ENCODE results near the gene CNPY1. TPM values are rescaled to one million over a fixed set of nuclear protein-coding genes. Genes with fewer than 3 reads are reported as not detected.
"Not testable (repeated sequence)": the region's sequence is repeated elsewhere in the genome, so short reads cannot be mapped to it uniquely, and the experiment has no call there.

Gene CNPY1
- total RNA-seq (not detected in 2 replicates), polyA plus RNA-seq (not detected in 2 replicates), polyA minus RNA-seq (ENCODE audit: low replicate concordance) (not detected in 2 replicates)
- not detected in 2 replicates for polyA plus RNA-seq (2012)

DNA sequence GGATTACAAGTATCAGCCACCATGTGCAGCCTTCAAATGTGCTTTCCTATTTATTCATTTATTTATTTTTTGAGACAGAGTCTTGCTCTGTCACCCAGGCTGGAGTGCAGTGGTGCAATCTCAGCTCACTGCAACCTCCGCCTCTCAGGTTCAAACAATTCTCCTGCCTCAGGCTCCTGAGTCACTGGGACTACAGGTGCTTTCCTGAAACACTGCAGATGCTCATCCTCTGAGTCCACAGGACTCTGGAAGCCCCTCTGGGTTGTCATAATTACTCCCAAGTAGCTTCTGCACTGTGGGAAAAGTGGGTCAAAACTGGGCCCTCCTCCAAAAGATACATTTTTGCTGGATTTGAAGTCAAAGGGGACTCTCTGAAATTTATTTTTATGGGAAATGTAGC, at the start of gene CNPY1:
Gene CNPY1, minus strand, starts transcription at position 111 of the 400 bp plus-strand sequence. CDS start 630 bp downstream, outside the sequence.
- not testable (repeated sequence) for H3K27ac ChIP-seq (ENCODE audit: insufficient read depth, low read length); H2AFZ ChIP-seq (ENCODE audit: low read length)

DNA sequence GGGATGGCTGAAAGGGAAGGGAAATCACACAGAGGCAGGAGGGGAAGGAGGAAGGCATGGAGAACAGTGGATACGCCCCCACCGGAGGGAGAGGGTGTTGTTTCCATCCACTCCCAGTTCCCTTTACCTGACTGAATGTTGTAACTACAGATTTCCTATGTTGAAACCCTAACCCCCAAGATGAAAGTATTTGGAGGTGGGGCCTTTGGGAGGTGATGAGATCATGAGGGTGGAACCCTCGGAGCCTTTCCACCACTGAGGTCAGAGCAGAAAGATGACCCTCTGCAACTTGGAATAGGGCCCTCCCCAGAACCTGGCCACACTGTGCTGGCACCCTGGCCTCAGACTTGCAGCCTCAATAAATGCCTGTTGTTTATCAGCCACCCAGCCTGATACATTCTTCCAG, 48.6 kb upstream of the CNPY1 start:
- Histone ChIP-seq H3K79me2 (ENCODE audit: control insufficient read depth, insufficient read depth, low read length) (no peaks in the 10 kb centered on the region), H3K4me3 (replicated peaks in 1 of 4; ENCODE audit: control extremely low read depth in 1 of 4, insufficient read depth in 1 of 4, low read depth in 3 of 4, low read length in 4 of 4) (no peak overlapping the region), H3K9me3 (ENCODE audit: control insufficient read depth, insufficient read depth, low read depth, low read length) (no peaks in the 10 kb centered on the region), H3K27ac (ENCODE audit: insufficient read depth, low read length) (no peak overlapping the region), H3K4me2 (ENCODE audit: extremely low read depth, insufficient read depth, low read length) (no peak overlapping the region), H2AFZ (ENCODE audit: low read length) (no peak overlapping the region), H3K27me3 (ENCODE audit: control insufficient read depth, insufficient read depth, low read length) (no peaks in the 10 kb centered on the region), H3K4me1 (ENCODE audit: control insufficient read depth, extremely low read depth, insufficient read depth, low read length) (no peaks in the 10 kb centered on the region), H3K9ac (ENCODE audit: insufficient read depth, low read length) (no peak overlapping the region), H3K36me3 (ENCODE audit: control insufficient read depth, insufficient read depth, low read length) (no peaks in the 10 kb centered on the region), H4K20me1 (ENCODE audit: control insufficient read depth, extremely low read depth, insufficient read depth, low read length) (no peaks in the 10 kb centered on the region)
- TF ChIP-seq, protein P1, sequence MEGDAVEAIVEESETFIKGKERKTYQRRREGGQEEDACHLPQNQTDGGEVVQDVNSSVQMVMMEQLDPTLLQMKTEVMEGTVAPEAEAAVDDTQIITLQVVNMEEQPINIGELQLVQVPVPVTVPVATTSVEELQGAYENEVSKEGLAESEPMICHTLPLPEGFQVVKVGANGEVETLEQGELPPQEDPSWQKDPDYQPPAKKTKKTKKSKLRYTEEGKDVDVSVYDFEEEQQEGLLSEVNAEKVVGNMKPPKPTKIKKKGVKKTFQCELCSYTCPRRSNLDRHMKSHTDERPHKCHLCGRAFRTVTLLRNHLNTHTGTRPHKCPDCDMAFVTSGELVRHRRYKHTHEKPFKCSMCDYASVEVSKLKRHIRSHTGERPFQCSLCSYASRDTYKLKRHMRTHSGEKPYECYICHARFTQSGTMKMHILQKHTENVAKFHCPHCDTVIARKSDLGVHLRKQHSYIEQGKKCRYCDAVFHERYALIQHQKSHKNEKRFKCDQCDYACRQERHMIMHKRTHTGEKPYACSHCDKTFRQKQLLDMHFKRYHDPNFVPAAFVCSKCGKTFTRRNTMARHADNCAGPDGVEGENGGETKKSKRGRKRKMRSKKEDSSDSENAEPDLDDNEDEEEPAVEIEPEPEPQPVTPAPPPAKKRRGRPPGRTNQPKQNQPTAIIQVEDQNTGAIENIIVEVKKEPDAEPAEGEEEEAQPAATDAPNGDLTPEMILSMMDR (conservative IDR thresholded peaks at IDR 0.05 in 1 of 2, IDR thresholded peaks at IDR 0.05 in 1 of 2; ENCODE audit: low read depth in 1 of 2, low read length in 2 of 2), result no peak
- no peak for TF ChIP-seq EZH2 (IDR thresholded peaks at IDR 0.05; ENCODE audit: low read length, missing control alignments)
- no peak for DNase-seq (ENCODE audit: low read depth in 2 of 2)

More for the DNA sequence above, at the start of gene CNPY1:
- not testable (repeated sequence) for H3K9me3 ChIP-seq (ENCODE audit: control insufficient read depth, insufficient read depth, low read depth, low read length); H3K79me2 ChIP-seq (ENCODE audit: control insufficient read depth, insufficient read depth, low read length); H3K36me3 ChIP-seq (ENCODE audit: control insufficient read depth, insufficient read depth, low read length); DNase-seq (ENCODE audit: low read depth in 2 of 2); H3K4me1 ChIP-seq (ENCODE audit: control insufficient read depth, extremely low read depth, insufficient read depth, low read length); H3K9ac ChIP-seq (ENCODE audit: insufficient read depth, low read length); H3K27me3 ChIP-seq (ENCODE audit: control insufficient read depth, insufficient read depth, low read length); H3K4me2 ChIP-seq (ENCODE audit: extremely low read depth, insufficient read depth, low read length); H4K20me1 ChIP-seq (ENCODE audit: control insufficient read depth, extremely low read depth, insufficient read depth, low read length); H3K4me3 ChIP-seq (replicated peaks in 1 of 4; ENCODE audit: control extremely low read depth in 1 of 4, insufficient read depth in 1 of 4, low read depth in 3 of 4, low read length in 4 of 4)

DNA sequence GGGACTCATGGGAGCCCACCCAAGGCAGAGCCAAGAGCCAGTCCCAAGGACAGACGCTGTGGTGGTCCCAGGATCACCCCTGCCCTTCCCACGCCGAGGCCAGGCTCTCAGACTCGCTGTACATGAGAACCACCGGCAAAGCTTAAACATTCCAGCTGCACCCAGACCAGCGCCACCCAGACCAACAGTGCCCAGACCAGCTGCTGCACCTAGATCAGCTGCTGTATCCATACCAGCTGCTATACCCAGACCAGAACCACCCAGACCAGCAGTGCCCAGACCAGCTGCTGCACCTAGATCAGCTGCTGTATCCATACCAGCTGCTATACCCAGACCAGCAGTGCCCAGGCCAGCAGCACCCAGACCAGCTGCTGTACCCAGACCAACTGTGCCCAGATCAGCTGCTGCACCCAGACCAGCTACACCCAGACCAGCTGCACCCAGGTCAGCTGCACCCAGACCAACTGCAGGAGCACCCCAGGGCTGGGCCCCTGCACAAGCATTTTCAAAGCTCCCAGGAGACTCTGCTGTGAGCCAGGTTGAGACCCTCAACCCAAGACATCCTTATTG, 47.9 kb upstream of the CNPY1 start:
- Histone ChIP-seq H3K36me3 (ENCODE audit: control insufficient read depth, insufficient read depth, low read length) (no peaks in the 10 kb centered on the region), H3K4me3 (replicated peaks in 1 of 4; ENCODE audit: control extremely low read depth in 1 of 4, insufficient read depth in 1 of 4, low read depth in 3 of 4, low read length in 4 of 4) (no peak overlapping the region), H3K79me2 (ENCODE audit: control insufficient read depth, insufficient read depth, low read length) (no peaks in the 10 kb centered on the region), H3K9ac (ENCODE audit: insufficient read depth, low read length) (no peak overlapping the region), H3K27me3 (ENCODE audit: control insufficient read depth, insufficient read depth, low read length) (no peaks in the 10 kb centered on the region), H3K27ac (ENCODE audit: insufficient read depth, low read length) (no peak overlapping the region), H4K20me1 (ENCODE audit: control insufficient read depth, extremely low read depth, insufficient read depth, low read length) (no peaks in the 10 kb centered on the region), H3K4me1 (ENCODE audit: control insufficient read depth, extremely low read depth, insufficient read depth, low read length) (no peaks in the 10 kb centered on the region), H3K4me2 (ENCODE audit: extremely low read depth, insufficient read depth, low read length) (no peak overlapping the region), H2AFZ (ENCODE audit: low read length) (no peak overlapping the region), H3K9me3 (ENCODE audit: control insufficient read depth, insufficient read depth, low read depth, low read length) (no peaks in the 10 kb centered on the region)
- TF ChIP-seq, protein P1 (conservative IDR thresholded peaks at IDR 0.05 in 1 of 2, IDR thresholded peaks at IDR 0.05 in 1 of 2; ENCODE audit: low read depth in 1 of 2, low read length in 2 of 2), result no peak
- TF ChIP-seq EZH2 (IDR thresholded peaks at IDR 0.05; ENCODE audit: low read length, missing control alignments), result no peak
- no peak for DNase-seq (ENCODE audit: low read depth in 2 of 2)

Measured in fibroblast of lung (primary cell).